AG09309 (cell line): ENCODE data around the gene SDC1.
A peak's percentile ranks its signal among the peaks of the same experiment; 100 is the strongest.

Experiments used
- DNase-seq: peaks from one replicate; pipeline ENCODE4 v3.0.0-alpha.2; 2010; ENCODE audit warnings: low read depth
- H3K4me3 ChIP-seq: 2 replicates; pipeline ENCODE4 v1.5.1; 2011; ENCODE audit warnings: mild to moderate bottlenecking, low read depth, low read length, moderate library complexity; ENCODE audit not compliant: control insufficient read depth
- CTCF ChIP-seq: IDR thresholded peaks from 2 replicates; pipeline ENCODE4 v1.5.1; 2011; ENCODE audit warnings: mild to moderate bottlenecking, low read depth, low read length, inconsistent platforms; ENCODE audit not compliant: insufficient read depth, control insufficient read depth; ENCODE audit errors: missing control alignments

The SDC1 gene

GRCh38 chr2:20192781-20193180 is 32.1 kb downstream of the SDC1 start:
- no peak overlapping the region for H3K4me3 ChIP-seq
- no peak for DNase-seq
- TF ChIP-seq CTCF: no peak

- no peak for TF ChIP-seq CTCF
- H3K4me3 ChIP-seq: no peak overlapping the region
- DNase-seq: no peak
These were observed 33.0 kb downstream of the SDC1 start for GRCh38 chr2:20191714-20192569.

- H3K4me3 ChIP-seq: no peak overlapping the region
- peak; percentile 33 for TF ChIP-seq CTCF
- DNase-seq: no peak
These were observed 33.8 kb downstream of the SDC1 start for GRCh38 chr2:20190876-20191713.

- DNase-seq: no peak
- no peak for TF ChIP-seq CTCF
These were observed 34.8 kb downstream of the SDC1 start for GRCh38 chr2:20190170-20190569.

GRCh38 chr2:20189299-20189931 is 35.5 kb downstream of the SDC1 start:
- no peak for DNase-seq
- no peak for TF ChIP-seq CTCF
- H3K4me3 ChIP-seq: no peak overlapping the region

More at GRCh38 chr2:20190170-20190569, 34.8 kb downstream of the SDC1 start:
- H3K4me3 ChIP-seq: no peak overlapping the region

GRCh38 chr2:20188851-20189250 is 36.1 kb downstream of the SDC1 start:
- DNase-seq: no peak
- H3K4me3 ChIP-seq: no peak overlapping the region
- TF ChIP-seq CTCF: no peak
